Measurements from ENCODE around the gene OGFOD1.

GRCh38 chr16:56519459-56520250, 68.3 kb downstream of the OGFOD1 start, which contains the start of gene BBS2:
- TF ChIP-seq POLR2AphosphoS5 (IDR thresholded peaks at IDR 0.05) = peak; percentile 93 to 94
- TF ChIP-seq, protein P1, sequence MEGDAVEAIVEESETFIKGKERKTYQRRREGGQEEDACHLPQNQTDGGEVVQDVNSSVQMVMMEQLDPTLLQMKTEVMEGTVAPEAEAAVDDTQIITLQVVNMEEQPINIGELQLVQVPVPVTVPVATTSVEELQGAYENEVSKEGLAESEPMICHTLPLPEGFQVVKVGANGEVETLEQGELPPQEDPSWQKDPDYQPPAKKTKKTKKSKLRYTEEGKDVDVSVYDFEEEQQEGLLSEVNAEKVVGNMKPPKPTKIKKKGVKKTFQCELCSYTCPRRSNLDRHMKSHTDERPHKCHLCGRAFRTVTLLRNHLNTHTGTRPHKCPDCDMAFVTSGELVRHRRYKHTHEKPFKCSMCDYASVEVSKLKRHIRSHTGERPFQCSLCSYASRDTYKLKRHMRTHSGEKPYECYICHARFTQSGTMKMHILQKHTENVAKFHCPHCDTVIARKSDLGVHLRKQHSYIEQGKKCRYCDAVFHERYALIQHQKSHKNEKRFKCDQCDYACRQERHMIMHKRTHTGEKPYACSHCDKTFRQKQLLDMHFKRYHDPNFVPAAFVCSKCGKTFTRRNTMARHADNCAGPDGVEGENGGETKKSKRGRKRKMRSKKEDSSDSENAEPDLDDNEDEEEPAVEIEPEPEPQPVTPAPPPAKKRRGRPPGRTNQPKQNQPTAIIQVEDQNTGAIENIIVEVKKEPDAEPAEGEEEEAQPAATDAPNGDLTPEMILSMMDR (IDR thresholded peaks at IDR 0.05) = peak in 1 of 3 experiments; percentile 4

All from esophagus muscularis mucosa (tissue), 3 donors.